Testis (tissue), 2 donors: ENCODE data around the gene ATP5F1D.

Experiments used
- CTCF ChIP-seq, 3 experiments: fragments of 450-650 bp in 2 of 3; fragments of 200-600 bp in 1 of 3; sonication (generic) in 1 of 3; IDR thresholded peaks; one replicate each; pipeline ENCODE4 v1.5.1; 2016 to 2019; ENCODE audit warnings: antibody characterized with exemption in 3 of 3, mild to moderate bottlenecking in 2 of 3, moderate library complexity in 1 of 3
- POLR2A ChIP-seq: fragments of 450-650 bp; IDR thresholded peaks from one replicate; pipeline ENCODE4 v1.6.1; 2017; ENCODE audit warnings: antibody characterized with exemption, mild to moderate bottlenecking, moderate library complexity

GRCh38 chr19:1230783-1231489 is 10.6 kb upstream of the ATP5F1D start:
- TF ChIP-seq CTCF (IDR thresholded peaks at IDR 0.05) (no peak), POLR2A (no peak)
